CD14-positive monocyte (primary cell): ENCODE data around the gene TULP1. TPM values are rescaled to one million over a fixed set of nuclear protein-coding genes. Genes with fewer than 3 reads are reported as not detected.

ENCODE experiments used
- DNase-seq, 3 donors: peaks; one replicate each; pipeline ENCODE4 v3.0.0-alpha.2; 2011 to 2022
- H2AFZ ChIP-seq: 2 replicates; pipeline ENCODE4 v1.6.0; 2012; ENCODE audit warnings: mild to moderate bottlenecking, low read depth, low read length, inconsistent platforms; ENCODE audit not compliant: insufficient read depth, poor library complexity, severe bottlenecking
- H3K27ac ChIP-seq, 2 donors: 1 replicate in 1 of 2; 2 replicates in 1 of 2; pipeline ENCODE4 v1.5.1; 2012 to 2013; ENCODE audit warnings: low read length in 2 of 2, control low read depth in 1 of 2, inconsistent platforms in 1 of 2, low read depth in 1 of 2, mild to moderate bottlenecking in 1 of 2
- H3K27me3 ChIP-seq, 2 donors: one replicate each; pipeline versions ENCODE4 v1.6.0 to v1.6.1; 2011 to 2013; ENCODE audit warnings: low read length in 2 of 2; ENCODE audit not compliant: control insufficient read depth in 2 of 2, insufficient read depth in 2 of 2
- H3K36me3 ChIP-seq, 2 donors: replicated peaks in 1 of 2; 1 replicate in 1 of 2; 2 replicates in 1 of 2; pipeline versions ENCODE4 v1.5.1 to v1.6.1; 2012 to 2013; ENCODE audit warnings: low read length in 2 of 2, control low read depth in 1 of 2, inconsistent platforms in 1 of 2, mild to moderate bottlenecking in 1 of 2; ENCODE audit not compliant: insufficient read depth in 2 of 2, control insufficient read depth in 1 of 2
- H3K4me1 ChIP-seq, 2 donors: 1 replicate in 1 of 2; 2 replicates in 1 of 2; pipeline versions ENCODE4 v1.5.1 to v1.6.1; 2012 to 2013; ENCODE audit warnings: low read length in 2 of 2, control low read depth in 1 of 2, inconsistent platforms in 1 of 2, mild to moderate bottlenecking in 1 of 2, moderate library complexity in 1 of 2; ENCODE audit not compliant: insufficient read depth in 2 of 2, control insufficient read depth in 1 of 2
- H3K4me2 ChIP-seq: replicated peaks from 2 replicates; pipeline ENCODE3; 2012; ENCODE audit warnings: low read length, moderate library complexity, mild to moderate bottlenecking; ENCODE audit not compliant: poor library complexity, severe bottlenecking; ENCODE audit errors: extremely low read depth
- H3K4me3 ChIP-seq, 3 experiments: fragments of 200-600 bp in 1 of 3; sonication (generic) in 1 of 3; replicated peaks in 1 of 3; 1 replicate in 2 of 3; 2 replicates in 1 of 3; pipeline ENCODE4 v1.5.1; 2011 to 2013; ENCODE audit warnings: low read length in 3 of 3, mild to moderate bottlenecking in 3 of 3, control low read depth in 2 of 3, low read depth in 2 of 3, inconsistent platforms in 1 of 3, moderate library complexity in 1 of 3
- H3K79me2 ChIP-seq: 2 replicates; pipeline ENCODE4 v1.6.0; 2012; ENCODE audit warnings: mild to moderate bottlenecking, control low read depth, inconsistent platforms, low read length, moderate library complexity; ENCODE audit not compliant: insufficient read depth
- H3K9ac ChIP-seq: 2 replicates; pipeline ENCODE4 v1.6.0; 2017; ENCODE audit warnings: low read length, mild to moderate bottlenecking; ENCODE audit not compliant: insufficient read depth, poor library complexity, severe bottlenecking
- H3K9me3 ChIP-seq, 2 donors: replicated peaks in 1 of 2; 1 replicate in 1 of 2; 2 replicates in 1 of 2; pipeline versions ENCODE4 v1.5.1 to v1.6.1; 2012 to 2013; ENCODE audit warnings: low read length in 2 of 2, control low read depth in 1 of 2; ENCODE audit not compliant: control insufficient read depth in 1 of 2, insufficient read depth in 1 of 2
- H4K20me1 ChIP-seq: 2 replicates; pipeline ENCODE4 v1.6.0; 2012; ENCODE audit warnings: mild to moderate bottlenecking, low read length, control low read depth, moderate library complexity; ENCODE audit not compliant: insufficient read depth
- H3K27ac Mint-ChIP-seq, 7 donors: one replicate each; pipeline ENCODE4 v1.8.0; 2020; ENCODE audit warnings: mild to moderate bottlenecking in 7 of 7, mixed read lengths in 7 of 7, moderate library complexity in 6 of 7, inconsistent platforms in 2 of 7
- H3K27me3 Mint-ChIP-seq, 3 donors: one replicate each; pipeline ENCODE4 v1.8.0; 2021 to 2022; ENCODE audit warnings: low read depth in 3 of 3, mild to moderate bottlenecking in 3 of 3, mixed read lengths in 3 of 3, moderate library complexity in 3 of 3, inconsistent platforms in 1 of 3
- H3K36me3 Mint-ChIP-seq, 2 donors: one replicate each; pipeline ENCODE4 v1.8.0; 2020; ENCODE audit warnings: mixed read lengths in 2 of 2, inconsistent platforms in 1 of 2, mild to moderate bottlenecking in 1 of 2
- H3K4me1 Mint-ChIP-seq: one replicate; pipeline ENCODE4 v1.8.0; 2020; ENCODE audit warnings: mild to moderate bottlenecking, mixed read lengths
- H3K4me3 Mint-ChIP-seq, 2 donors: one replicate each; pipeline ENCODE4 v1.8.0; 2020; ENCODE audit warnings: mild to moderate bottlenecking in 2 of 2, mixed read lengths in 2 of 2, moderate library complexity in 1 of 2
- H3K9me3 Mint-ChIP-seq, 7 donors: one replicate each; pipeline ENCODE4 v1.8.0; 2020 to 2022; ENCODE audit warnings: mixed read lengths in 7 of 7, mild to moderate bottlenecking in 6 of 7, moderate library complexity in 6 of 7, inconsistent platforms in 2 of 7
- CTCF ChIP-seq: fragments of 200-600 bp; IDR thresholded peaks from one replicate; pipeline ENCODE4 v1.8.0; 2022; ENCODE audit warnings: antibody characterized with exemption, mild to moderate bottlenecking
- WGBS: methylation state at CpG from one replicate; pipeline ENCODE4 v1.1.5; 2013; ENCODE audit warnings: missing lambda C conversion rate; ENCODE audit not compliant: insufficient coverage; 5-methylcytosine and 5-hydroxymethylcytosine counted together
- intact Hi-C, 2 donors: fragments of 100-400 bp; cut with micrococcal nuclease; formaldehyde crosslinking; loops; one replicate each; pipeline versions ENCODE4 v1.15.0 to v1.15.1; 2023
- polyA plus RNA-seq, 3 donors: library from polyadenylated mRNA; depleted of rRNA in 1 of 3; unstranded in 2 of 3; stranded (reverse) in 1 of 3; fragments of 300-500 nt in 2 of 3; fragments of >200 nt in 1 of 3; fragmentation: Illumina TruSeq in 2 of 3; gene quantifications; 1 replicate in 2 of 3; 2 replicates in 1 of 3; pipeline ENCODE4 v1.2.3, GENCODE V29; 2012 to 2021

The TULP1 gene
- polyA plus RNA-seq, 3 donors: not detected

DNA sequence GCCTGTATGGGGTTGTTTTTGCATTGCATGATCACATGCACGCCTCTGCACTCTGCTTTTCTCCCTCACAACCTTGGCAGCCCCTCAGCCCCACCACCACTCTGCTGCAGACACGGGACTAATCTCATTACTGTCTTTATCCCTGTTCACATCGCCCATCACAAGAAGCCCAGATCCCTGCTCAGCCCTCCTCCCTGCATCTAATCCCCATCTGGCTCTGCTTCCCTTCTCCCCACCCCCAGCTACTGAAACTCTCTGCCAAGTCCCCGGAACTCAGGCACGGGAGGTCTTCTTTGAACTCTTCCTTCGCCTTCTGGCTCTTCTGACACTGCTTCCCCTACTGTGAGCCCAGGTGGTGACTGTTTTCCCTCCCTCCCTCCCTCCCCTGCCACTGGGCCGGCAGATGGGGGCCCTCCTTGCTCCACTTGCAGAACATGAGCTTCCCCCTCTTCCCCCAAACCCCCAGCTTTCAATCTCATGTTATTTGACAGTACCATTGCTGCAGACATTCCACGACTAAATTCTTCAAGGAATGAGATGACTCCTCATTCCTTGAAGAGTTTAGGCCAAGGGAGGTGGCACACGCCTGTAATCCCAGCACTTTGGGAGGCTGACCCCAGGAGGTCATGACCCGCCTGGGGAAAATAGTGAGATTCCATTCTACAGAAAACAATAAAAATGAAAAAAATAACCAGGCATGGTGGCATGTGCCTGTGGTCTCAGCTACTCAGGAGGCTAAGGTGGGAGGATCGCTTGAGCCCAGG lies 21.9 kb upstream of the TULP1 start:
- Histone ChIP-seq H2AFZ (no peak overlapping the region), H3K36me3 (no peaks in the 10 kb centered on the region), H3K27ac (no peak overlapping the region), H3K27me3 (no peaks in the 10 kb centered on the region), H3K4me3 (no peak overlapping the region), H3K9me3 (no peaks in the 10 kb centered on the region), H3K79me2 (no peaks in the 10 kb centered on the region), H3K4me2 (no peak overlapping the region), H3K4me1 (no peaks in the 10 kb centered on the region), H4K20me1 (no peaks in the 10 kb centered on the region), H3K9ac (no peak overlapping the region)
- Mint-ChIP-seq H3K4me1 (peaks cover 4% of the 10 kb centered on the region), H3K4me3 (no peak overlapping the region), H3K36me3 (no peaks in the 10 kb centered on the region), H3K9me3 (no peaks in the 10 kb centered on the region), H3K27me3 (peaks cover 2 to 10% (median 4%) of the 10 kb centered on the region in 3 donors), H3K27ac (no peak overlapping the region)
- DNase-seq: no peak
- 52% methylated on average over 7 of the region's 11 CpGs for WGBS
- intact Hi-C loops: no loop called here
- TF ChIP-seq CTCF: no peak

- no peak overlapping the region for H3K27ac Mint-ChIP-seq
- Histone ChIP-seq H3K27ac (no peak overlapping the region), H4K20me1 (no peaks in the 10 kb centered on the region), H3K36me3 (no peaks in the 10 kb centered on the region), H3K27me3 (no peaks in the 10 kb centered on the region), H3K4me3 (no peak overlapping the region), H2AFZ (no peak overlapping the region), H3K79me2 (no peaks in the 10 kb centered on the region), H3K9ac (no peak overlapping the region), H3K9me3 (no peaks in the 10 kb centered on the region), H3K4me2 (no peak overlapping the region), H3K4me1 (no peaks in the 10 kb centered on the region)
- intact Hi-C loops: no loop called here
- H3K36me3 Mint-ChIP-seq: no peaks in the 10 kb centered on the region
- WGBS: 93% methylated on average over 2 of the region's 6 CpGs
- no peak for DNase-seq
- no peak for TF ChIP-seq CTCF
- H3K9me3 Mint-ChIP-seq: no peaks in the 10 kb centered on the region
- H3K4me3 Mint-ChIP-seq: no peak overlapping the region
- H3K4me1 Mint-ChIP-seq: peaks cover 4% of the 10 kb centered on the region
- peaks cover 2 to 10% (median 6%) of the 10 kb centered on the region in 3 donors for H3K27me3 Mint-ChIP-seq
Observed at GRCh38 chr6:35533981-35534380, 21.3 kb upstream of the TULP1 start.
